ENCODE measurements around the gene TRMT10B.
"Not testable (repeated sequence)": the region's sequence is repeated elsewhere in the genome, so short reads cannot be mapped to it uniquely, and the experiment has no call there.

TRMT10B gene

DNA sequence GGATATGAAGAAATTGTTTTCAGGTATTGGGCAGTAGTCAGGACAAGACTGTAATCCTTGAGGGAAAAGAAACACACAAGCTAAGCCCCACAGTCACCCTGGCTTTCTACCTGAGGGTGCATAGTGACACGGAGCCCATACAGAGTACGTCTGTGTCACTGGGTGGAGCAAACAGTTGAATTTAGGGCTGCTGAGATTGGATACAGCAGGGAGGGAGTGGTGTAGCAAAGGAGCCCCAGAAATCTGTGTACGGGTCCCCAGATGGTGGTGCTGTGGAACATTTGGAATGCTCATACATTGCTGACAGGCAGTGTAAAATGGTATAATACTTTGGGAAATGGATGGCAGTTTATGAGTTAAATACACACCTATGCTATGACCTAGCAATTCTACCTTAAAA lies 5.1 kb downstream of the TRMT10B start:
- Histone ChIP-seq H2AFZ (ENCODE audit: low read depth, low read length) (no peak overlapping the region), H3K4me1 (ENCODE audit: low read length) (peaks cover 6% of the 10 kb centered on the region; the same call in 1 of the 2 replicates)

DNA sequence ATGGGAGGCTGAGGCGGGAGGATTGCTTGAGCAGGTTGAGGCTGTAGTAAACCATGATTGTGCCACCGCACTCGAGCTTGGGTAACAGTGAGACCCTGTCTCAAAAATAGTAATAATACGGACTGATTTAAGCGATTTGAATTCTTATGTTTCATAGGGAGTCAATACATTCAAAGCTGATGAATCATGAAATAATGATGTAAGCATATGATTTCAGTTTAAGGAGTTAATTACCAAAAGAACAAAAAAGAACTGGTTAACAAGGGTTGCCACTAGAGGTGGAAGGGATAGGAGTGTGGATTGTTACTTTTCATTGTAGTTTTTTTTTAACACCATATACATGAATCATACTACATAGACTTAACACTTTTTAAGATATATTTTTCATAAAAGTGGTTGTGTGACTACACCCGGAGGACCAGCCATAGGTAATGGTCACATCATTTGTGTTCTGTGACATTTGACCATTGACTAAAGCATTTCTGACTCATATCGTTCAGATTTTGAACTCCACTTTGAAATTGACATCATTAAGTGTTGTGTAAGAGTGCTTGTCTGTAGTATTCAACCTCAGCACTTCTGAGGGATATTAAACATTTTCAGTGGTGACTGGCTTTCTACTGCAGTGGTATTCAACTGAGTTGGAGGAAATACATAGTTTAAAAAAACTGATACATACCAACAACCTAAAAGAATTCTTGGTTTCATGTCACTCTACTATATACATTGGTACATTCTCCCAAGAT lies 7.0 kb downstream of the TRMT10B start:
- H3K4me2 ChIP-seq (ENCODE audit: low read length): no peak overlapping the region
- H3K9me3 ChIP-seq (ENCODE audit: insufficient read depth, low read length): no peaks in the 10 kb centered on the region
- peaks cover 4% of the 10 kb centered on the region for H3K36me3 ChIP-seq (replicated peaks; ENCODE audit: low read depth, low read length)
- H2AFZ ChIP-seq (ENCODE audit: low read depth, low read length): no peak overlapping the region
- H3K4me3 ChIP-seq (ENCODE audit: low read length): no peak overlapping the region
- H3K27ac ChIP-seq (ENCODE audit: low read length): no peak overlapping the region
- no peak overlapping the region for H3K9ac ChIP-seq (ENCODE audit: low read length)
- TF ChIP-seq EZH2phosphoT487 (IDR thresholded peaks at IDR 0.05; ENCODE audit: low read depth): no peak
- H3K27me3 ChIP-seq (ENCODE audit: low read depth, low read length): no peaks in the 10 kb centered on the region
- H3K79me2 ChIP-seq (ENCODE audit: low read length): no peaks in the 10 kb centered on the region
- no peaks in the 10 kb centered on the region for H4K20me1 ChIP-seq (ENCODE audit: insufficient read depth, low read length)
- no peaks in the 10 kb centered on the region for H3K4me1 ChIP-seq (ENCODE audit: low read length)

More for the DNA sequence above, 5.1 kb downstream of the TRMT10B start:
- Histone ChIP-seq H3K4me3 (ENCODE audit: low read length) (no peak overlapping the region), H4K20me1 (ENCODE audit: insufficient read depth, low read length) (no peaks in the 10 kb centered on the region), H3K27me3 (ENCODE audit: low read depth, low read length) (no peaks in the 10 kb centered on the region), H3K9me3 (ENCODE audit: insufficient read depth, low read length) (no peaks in the 10 kb centered on the region), H3K36me3 (replicated peaks; ENCODE audit: low read depth, low read length) (peaks cover 2% of the 10 kb centered on the region), H3K79me2 (ENCODE audit: low read length) (peaks cover 11% of the 10 kb centered on the region), H3K4me2 (ENCODE audit: low read length) (no peak overlapping the region), H3K9ac (ENCODE audit: low read length) (no peak overlapping the region), H3K27ac (ENCODE audit: low read length) (no peak overlapping the region)
- TF ChIP-seq EZH2phosphoT487 (IDR thresholded peaks at IDR 0.05; ENCODE audit: low read depth): no peak
- TF ChIP-seq, protein P1, sequence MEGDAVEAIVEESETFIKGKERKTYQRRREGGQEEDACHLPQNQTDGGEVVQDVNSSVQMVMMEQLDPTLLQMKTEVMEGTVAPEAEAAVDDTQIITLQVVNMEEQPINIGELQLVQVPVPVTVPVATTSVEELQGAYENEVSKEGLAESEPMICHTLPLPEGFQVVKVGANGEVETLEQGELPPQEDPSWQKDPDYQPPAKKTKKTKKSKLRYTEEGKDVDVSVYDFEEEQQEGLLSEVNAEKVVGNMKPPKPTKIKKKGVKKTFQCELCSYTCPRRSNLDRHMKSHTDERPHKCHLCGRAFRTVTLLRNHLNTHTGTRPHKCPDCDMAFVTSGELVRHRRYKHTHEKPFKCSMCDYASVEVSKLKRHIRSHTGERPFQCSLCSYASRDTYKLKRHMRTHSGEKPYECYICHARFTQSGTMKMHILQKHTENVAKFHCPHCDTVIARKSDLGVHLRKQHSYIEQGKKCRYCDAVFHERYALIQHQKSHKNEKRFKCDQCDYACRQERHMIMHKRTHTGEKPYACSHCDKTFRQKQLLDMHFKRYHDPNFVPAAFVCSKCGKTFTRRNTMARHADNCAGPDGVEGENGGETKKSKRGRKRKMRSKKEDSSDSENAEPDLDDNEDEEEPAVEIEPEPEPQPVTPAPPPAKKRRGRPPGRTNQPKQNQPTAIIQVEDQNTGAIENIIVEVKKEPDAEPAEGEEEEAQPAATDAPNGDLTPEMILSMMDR (IDR thresholded peaks at IDR 0.05; ENCODE audit: low read depth, low read length): no peak

DNA sequence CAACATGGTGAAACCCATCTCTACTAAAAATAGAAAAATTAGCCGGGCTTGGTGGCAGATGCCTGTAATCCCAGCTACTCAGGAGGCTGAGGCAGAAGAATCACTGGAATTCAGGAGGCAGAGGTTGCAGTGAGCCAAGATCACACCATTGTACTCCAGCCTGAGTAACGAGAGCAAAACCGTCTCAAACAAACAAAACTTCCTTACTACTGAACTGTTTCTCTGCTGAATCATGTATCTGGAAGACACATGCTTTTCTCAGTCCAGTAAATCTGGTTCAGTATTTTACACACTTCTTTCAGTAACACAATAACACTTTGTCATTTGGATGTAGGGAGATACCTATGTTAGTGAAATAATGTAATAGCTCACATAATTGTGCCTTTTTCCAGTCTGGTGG lies 7.9 kb downstream of the TRMT10B start:
- Histone ChIP-seq H3K27ac (ENCODE audit: low read length) (no peak overlapping the region), H3K4me3 (ENCODE audit: low read length) (no peak overlapping the region), H2AFZ (ENCODE audit: low read depth, low read length) (no peak overlapping the region), H3K27me3 (ENCODE audit: low read depth, low read length) (no peaks in the 10 kb centered on the region), H4K20me1 (ENCODE audit: insufficient read depth, low read length) (no peaks in the 10 kb centered on the region), H3K9ac (ENCODE audit: low read length) (no peak overlapping the region), H3K4me2 (ENCODE audit: low read length) (no peak overlapping the region), H3K9me3 (ENCODE audit: insufficient read depth, low read length) (no peaks in the 10 kb centered on the region), H3K79me2 (ENCODE audit: low read length) (no peaks in the 10 kb centered on the region), H3K4me1 (ENCODE audit: low read length) (no peaks in the 10 kb centered on the region), H3K36me3 (replicated peaks; ENCODE audit: low read depth, low read length) (peaks cover 4% of the 10 kb centered on the region)
- no peak for TF ChIP-seq EZH2phosphoT487 (IDR thresholded peaks at IDR 0.05; ENCODE audit: low read depth)
- TF ChIP-seq, protein P1 (IDR thresholded peaks at IDR 0.05; ENCODE audit: low read depth, low read length): no peak

DNA sequence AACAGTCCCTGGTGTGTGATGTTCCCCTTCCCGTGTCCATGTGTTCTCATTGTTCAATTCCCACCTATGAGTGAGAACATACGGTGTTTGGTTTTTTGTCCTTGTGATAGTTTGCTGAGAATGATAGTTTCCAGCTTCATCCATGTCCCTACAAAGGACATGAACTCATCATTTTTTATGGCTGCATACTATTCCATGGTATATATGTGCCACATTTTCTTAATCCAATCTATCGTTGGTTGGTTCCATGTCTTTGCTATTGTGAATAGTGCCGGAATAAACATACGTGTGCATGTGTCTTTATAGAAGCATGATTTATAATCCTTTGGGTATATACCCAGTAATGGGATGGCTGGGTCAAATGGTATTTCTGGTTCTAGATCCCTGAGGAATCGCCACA lies 11.7 kb downstream of the TRMT10B start:
- H2AFZ ChIP-seq (ENCODE audit: low read depth, low read length); H3K27me3 ChIP-seq (ENCODE audit: low read depth, low read length); H3K79me2 ChIP-seq (ENCODE audit: low read length); H3K27ac ChIP-seq (ENCODE audit: low read length); H3K4me3 ChIP-seq (ENCODE audit: low read length); H3K9ac ChIP-seq (ENCODE audit: low read length); H3K4me1 ChIP-seq (ENCODE audit: low read length); H4K20me1 ChIP-seq (ENCODE audit: insufficient read depth, low read length); H3K9me3 ChIP-seq (ENCODE audit: insufficient read depth, low read length); H3K4me2 ChIP-seq (ENCODE audit: low read length); H3K36me3 ChIP-seq (replicated peaks; ENCODE audit: low read depth, low read length): not testable (repeated sequence)

DNA sequence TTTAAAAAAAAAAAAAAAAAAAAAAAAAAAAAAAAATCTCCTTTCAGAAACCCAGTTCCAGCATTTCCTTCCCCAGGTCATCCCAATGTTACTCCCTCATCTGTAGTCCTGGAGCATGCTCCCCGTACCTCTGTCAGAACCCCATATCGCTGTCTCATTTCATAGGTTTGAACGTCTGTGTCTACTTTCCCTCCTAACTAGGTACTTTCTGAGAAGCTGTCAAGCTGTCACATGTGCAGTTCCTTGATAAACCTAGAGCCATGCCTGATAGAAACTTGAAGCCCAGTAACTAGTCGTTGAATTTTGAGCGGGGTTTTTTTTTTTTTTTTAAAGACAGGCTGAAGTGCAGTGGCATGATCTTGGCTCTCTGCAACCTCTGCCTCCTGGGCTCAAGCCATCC lies 15.7 kb downstream of the TRMT10B start:
- Histone ChIP-seq H3K4me1 (ENCODE audit: low read length) (no peaks in the 10 kb centered on the region), H3K27ac (ENCODE audit: low read length) (no peak overlapping the region), H3K9me3 (ENCODE audit: insufficient read depth, low read length) (no peaks in the 10 kb centered on the region), H3K9ac (ENCODE audit: low read length) (no peak overlapping the region), H3K4me2 (ENCODE audit: low read length) (no peak overlapping the region), H3K79me2 (ENCODE audit: low read length) (no peaks in the 10 kb centered on the region), H2AFZ (ENCODE audit: low read depth, low read length) (no peak overlapping the region), H3K27me3 (ENCODE audit: low read depth, low read length) (no peaks in the 10 kb centered on the region), H3K4me3 (ENCODE audit: low read length) (no peak overlapping the region), H3K36me3 (replicated peaks; ENCODE audit: low read depth, low read length) (peaks cover 18% of the 10 kb centered on the region), H4K20me1 (ENCODE audit: insufficient read depth, low read length) (no peaks in the 10 kb centered on the region)
- no peak for TF ChIP-seq EZH2phosphoT487 (IDR thresholded peaks at IDR 0.05; ENCODE audit: low read depth)
- TF ChIP-seq, protein P1 (IDR thresholded peaks at IDR 0.05; ENCODE audit: low read depth, low read length): no peak
